GM06990 (cell line): Measurements from ENCODE around the gene SSH2.

Experiments used
- DNase-seq: peaks from one replicate; pipeline ENCODE4 v3.0.0-alpha.2; 2011; ENCODE audit not compliant: insufficient read length; ENCODE audit errors: extremely low read depth
- H3K27me3 ChIP-seq: replicated peaks from 2 replicates; pipeline ENCODE4 v1.6.0; 2011; ENCODE audit warnings: low read length; ENCODE audit not compliant: control insufficient read depth, insufficient read depth
- H3K36me3 ChIP-seq: 2 replicates; pipeline ENCODE4 v1.5.1; 2011; ENCODE audit warnings: low read length; ENCODE audit not compliant: control insufficient read depth, insufficient read depth
- H3K4me3 ChIP-seq: replicated peaks from 2 replicates; pipeline ENCODE4 v1.5.1; 2011; ENCODE audit warnings: low read depth, mild to moderate bottlenecking, control low read depth, low read length
- TF ChIP-seq, protein P1 (sequence below): IDR thresholded peaks from 2 replicates; pipeline ENCODE4 v1.5.1; 2011; ENCODE audit warnings: low read length, control low read depth, mild to moderate bottlenecking, inconsistent platforms; ENCODE audit not compliant: insufficient read depth, poor library complexity, severe bottlenecking

The SSH2 gene

DNA sequence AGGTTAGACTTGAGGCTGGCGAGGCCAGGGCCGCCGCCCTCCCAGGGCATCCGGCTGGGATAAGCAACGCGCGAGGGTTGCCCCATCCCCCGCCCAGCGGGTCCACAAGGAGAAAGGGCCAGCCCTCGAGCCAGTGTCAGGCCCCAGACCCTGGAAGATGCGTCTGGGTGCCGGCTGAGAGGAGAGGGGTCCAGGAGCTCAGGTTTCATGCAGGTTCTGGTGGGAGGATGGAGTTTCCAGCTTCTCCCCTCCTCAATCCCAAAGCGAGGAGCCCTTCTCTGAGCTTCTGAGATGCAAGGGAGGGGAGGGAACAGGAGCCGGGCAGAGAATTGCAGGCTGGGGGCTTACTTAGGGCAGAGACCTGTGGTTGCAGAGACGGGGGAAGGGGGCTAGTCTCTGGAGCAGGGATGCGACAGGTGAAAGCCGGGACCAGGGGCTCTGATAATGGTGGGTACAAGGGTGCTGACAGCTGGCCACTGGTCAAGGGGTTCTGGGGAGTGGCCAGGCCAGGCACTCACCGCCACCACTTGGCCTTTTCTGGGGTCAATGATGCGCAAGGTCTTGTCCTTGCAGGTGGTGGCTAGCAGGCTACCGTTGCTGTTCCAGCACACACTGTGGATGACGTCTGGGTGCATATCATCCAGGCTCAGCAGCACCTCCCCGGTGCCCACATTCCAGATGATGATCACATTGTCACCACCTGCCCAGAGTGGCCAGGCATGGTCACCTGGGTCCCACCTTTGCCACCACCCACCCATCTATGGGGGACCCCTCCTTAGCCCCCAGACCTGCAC is 311.6 kb downstream of the SSH2 start:
- TF ChIP-seq, protein P1, sequence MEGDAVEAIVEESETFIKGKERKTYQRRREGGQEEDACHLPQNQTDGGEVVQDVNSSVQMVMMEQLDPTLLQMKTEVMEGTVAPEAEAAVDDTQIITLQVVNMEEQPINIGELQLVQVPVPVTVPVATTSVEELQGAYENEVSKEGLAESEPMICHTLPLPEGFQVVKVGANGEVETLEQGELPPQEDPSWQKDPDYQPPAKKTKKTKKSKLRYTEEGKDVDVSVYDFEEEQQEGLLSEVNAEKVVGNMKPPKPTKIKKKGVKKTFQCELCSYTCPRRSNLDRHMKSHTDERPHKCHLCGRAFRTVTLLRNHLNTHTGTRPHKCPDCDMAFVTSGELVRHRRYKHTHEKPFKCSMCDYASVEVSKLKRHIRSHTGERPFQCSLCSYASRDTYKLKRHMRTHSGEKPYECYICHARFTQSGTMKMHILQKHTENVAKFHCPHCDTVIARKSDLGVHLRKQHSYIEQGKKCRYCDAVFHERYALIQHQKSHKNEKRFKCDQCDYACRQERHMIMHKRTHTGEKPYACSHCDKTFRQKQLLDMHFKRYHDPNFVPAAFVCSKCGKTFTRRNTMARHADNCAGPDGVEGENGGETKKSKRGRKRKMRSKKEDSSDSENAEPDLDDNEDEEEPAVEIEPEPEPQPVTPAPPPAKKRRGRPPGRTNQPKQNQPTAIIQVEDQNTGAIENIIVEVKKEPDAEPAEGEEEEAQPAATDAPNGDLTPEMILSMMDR, result no peak

DNA sequence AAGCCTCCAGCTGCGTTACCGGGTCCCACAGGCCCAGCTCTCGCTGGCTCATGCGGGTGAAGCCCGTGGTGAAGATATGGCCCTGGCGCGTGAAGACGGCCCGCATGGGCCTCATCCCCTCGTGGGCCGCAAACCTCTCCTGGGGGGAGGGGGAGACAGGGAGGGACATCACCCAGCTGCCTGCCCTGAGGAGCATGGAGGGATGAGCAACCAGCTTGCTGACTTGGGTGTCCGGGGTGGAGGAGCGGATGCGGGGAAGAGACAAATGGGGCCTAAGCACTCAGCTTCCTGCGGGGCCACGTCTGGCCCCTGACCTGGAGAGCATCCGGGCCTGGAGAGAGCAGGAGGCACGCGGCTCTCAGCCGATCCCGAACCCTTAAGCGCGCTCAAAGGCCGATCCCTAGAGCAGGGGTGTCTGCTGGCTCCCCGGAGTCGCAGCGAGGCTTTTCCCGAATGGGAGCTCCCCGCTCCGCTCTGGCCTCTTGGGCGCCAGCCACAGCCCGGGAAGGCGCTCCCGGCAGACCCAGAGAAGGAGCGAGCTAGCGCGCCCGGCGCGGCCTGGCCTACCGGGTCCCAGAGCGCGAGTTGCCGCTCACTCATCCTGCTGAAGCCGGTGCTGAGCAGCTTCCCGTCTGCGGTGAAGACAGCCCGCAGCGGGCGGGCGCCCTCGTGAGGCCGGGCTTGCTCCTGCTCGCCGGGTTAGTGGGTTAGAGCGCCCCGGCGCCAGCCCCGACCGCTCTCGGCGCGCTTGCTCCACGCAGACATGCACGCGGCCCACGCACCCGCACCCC is 312.4 kb downstream of the SSH2 start:
- no peaks in the 10 kb centered on the region for H3K36me3 ChIP-seq
- peak overlapping the region; percentile 51 for H3K4me3 ChIP-seq
- DNase-seq, result peak; percentile 90
- H3K27me3 ChIP-seq, result peaks cover 2% of the 10 kb centered on the region
- TF ChIP-seq, protein P1, result peak; percentile 90

More for the DNA sequence above, 311.6 kb downstream of the SSH2 start:
- no peak overlapping the region for H3K4me3 ChIP-seq
- no peak for DNase-seq
- H3K36me3 ChIP-seq, result no peaks in the 10 kb centered on the region
- peaks cover 2% of the 10 kb centered on the region for H3K27me3 ChIP-seq

DNA sequence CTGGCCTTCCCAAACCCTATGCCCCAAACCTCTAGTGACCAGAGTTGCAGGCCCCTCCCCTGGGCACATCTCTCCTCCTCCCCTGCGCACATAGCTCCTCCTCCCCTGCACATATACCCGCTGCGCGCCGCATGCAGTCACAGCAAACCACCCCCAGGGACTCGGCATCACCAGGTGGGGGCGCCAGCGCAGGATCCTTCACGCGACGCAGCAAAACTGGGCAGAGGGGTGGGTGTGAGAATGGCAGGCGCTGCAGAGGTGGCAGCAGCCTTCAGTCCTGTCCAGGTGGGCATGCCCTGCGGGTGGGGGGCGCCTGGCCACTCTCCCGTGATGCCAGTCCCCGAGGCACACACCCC is 312.9 kb downstream of the SSH2 start:
- peaks cover 2% of the 10 kb centered on the region for H3K27me3 ChIP-seq
- peak; percentile 89 for DNase-seq
- H3K36me3 ChIP-seq, result no peaks in the 10 kb centered on the region
- peak overlapping the region; percentile 51 for H3K4me3 ChIP-seq
- TF ChIP-seq, protein P1, result peak; percentile 95

DNA sequence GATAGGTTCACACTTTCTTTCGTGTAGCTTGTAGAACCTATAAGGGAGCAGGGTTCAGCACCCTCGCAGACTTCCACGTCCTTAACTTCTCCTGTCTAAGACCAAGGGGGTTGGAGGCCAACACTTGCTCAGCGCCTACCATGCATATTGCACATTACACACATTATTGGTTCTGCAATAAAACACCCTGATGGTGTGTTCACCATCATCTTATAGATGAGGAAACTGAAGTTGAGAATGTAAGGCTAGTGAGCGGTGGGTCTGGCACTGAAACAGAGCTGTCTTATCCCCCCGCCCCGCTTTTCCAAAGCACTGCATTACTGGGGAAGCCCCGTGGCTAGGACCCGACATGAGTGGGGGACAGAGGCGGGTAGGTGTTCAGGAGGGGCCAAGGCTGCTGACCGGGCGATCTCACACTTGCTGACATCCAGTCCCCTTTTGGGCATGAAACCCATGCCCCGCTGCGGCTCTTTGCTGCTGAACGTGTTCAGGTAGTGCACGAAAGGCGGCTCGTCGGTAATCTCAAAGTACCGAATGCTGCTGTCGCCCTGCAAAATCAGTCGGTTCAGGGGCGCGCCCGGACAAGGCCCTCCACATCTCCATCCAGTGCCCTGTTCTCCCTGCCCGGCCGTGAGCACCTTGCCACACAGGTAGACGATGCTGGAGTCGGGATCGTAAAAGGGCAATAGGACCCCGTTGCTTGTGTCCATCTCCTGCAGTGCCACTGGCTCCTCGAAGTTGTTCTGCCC is 313.6 kb downstream of the SSH2 start:
- H3K4me3 ChIP-seq, result peak overlapping the region; percentile 28
- TF ChIP-seq, protein P1, result no peak
- H3K27me3 ChIP-seq, result peaks cover 2% of the 10 kb centered on the region
- H3K36me3 ChIP-seq, result no peaks in the 10 kb centered on the region
- no peak for DNase-seq

DNA sequence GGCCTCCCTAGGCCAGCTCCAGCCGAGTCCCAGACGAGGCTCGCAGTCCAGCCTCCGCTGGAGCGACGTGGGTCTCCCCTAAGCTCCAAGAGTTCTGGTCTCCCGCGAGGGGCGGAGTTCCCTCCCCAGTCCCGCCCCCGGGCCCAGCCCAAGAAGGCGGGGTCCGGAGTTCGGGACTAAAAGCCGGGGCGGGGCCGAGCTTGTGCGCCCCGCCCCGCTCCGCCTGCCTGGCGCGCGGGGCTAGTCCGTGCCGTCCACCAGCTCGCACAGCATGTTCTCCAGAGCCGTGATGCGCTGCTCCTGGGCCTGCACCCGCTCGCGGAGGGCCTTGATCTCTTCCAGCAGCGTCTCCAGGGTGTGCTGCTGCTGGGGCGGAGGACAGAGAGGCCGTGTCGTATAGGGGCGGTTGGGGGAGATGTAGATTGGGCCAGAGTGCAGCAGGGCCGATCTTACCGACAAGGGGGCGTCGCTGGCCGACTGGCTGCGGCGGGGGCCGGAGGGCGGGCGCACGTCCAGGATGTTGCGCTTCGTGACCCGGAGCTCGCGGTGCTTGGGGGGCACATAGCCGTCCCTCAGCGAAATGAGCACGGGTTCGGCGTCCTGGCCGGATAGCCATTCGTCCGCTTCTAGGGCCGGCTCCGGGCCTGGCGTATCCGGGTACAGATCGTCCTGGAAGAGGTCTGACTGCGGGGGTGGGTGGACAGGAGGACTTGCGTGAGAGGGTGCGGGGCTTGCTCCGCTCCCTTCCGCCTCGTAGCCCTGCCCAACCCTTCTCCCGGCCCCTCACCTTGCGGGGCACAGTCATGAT is 314.3 kb downstream of the SSH2 start:
- H3K36me3 ChIP-seq, result no peaks in the 10 kb centered on the region
- H3K27me3 ChIP-seq, result peaks cover 2% of the 10 kb centered on the region
- peak overlapping the region; percentile 60 for H3K4me3 ChIP-seq
- peak; percentile 89 for DNase-seq
- TF ChIP-seq, protein P1, result no peak
